Panc1 (cell line): ENCODE data around the gene RPP14. TPM values are rescaled to one million over a fixed set of nuclear protein-coding genes. Genes with fewer than 3 reads are reported as not detected.

Experiments used
- ATAC-seq: fragments of 200-7000 bp; cut with Tn5 transposase; 2 replicates; pipeline ENCODE4 v1.9.1; 2020; ENCODE audit warnings: mild to moderate bottlenecking, moderate library complexity
- BruUV-seq: library from RNA; stranded (reverse); fragments of 400-500 nt; replicated peaks from 2 replicates; lab custom pipeline; 2021; lab: Mats Ljungman, UMichigan
- CTCF ChIA-PET: fragments of 300-600 bp; sonication (Branson Sonifier 250); formaldehyde crosslinking; loops from one replicate; lab custom pipeline; 2022; ENCODE audit warnings: antibody characterized with exemption; lab: Charles Lee
- POLR2A ChIA-PET: fragments of 300-600 bp; sonication (Branson Sonifier 250); formaldehyde crosslinking; loops from one replicate; lab custom pipeline; 2022; ENCODE audit warnings: antibody characterized with exemption; lab: Charles Lee
- DNase-seq: peaks from one replicate; pipeline ENCODE4 v3.0.0-alpha.2; 2010; ENCODE audit warnings: low read depth, low spot score
- H3K27ac ChIP-seq: 2 replicates; pipeline ENCODE4 v1.5.1; 2011; ENCODE audit warnings: mild to moderate bottlenecking, low read length, inconsistent platforms
- H3K27me3 ChIP-seq: fragments of 200-500 bp; sonication (Bioruptor generic); 2 replicates; pipeline ENCODE4 v1.6.0; 2014; ENCODE audit warnings: low read length, inconsistent platforms; ENCODE audit not compliant: control insufficient read depth, insufficient read depth
- H3K36me3 ChIP-seq: fragments of 200-500 bp; sonication (Bioruptor generic); 2 replicates; pipeline ENCODE4 v1.5.1; 2014; ENCODE audit warnings: inconsistent platforms, mild to moderate bottlenecking, low read length, moderate library complexity; ENCODE audit not compliant: control insufficient read depth, insufficient read depth
- H3K4me1 ChIP-seq: 2 replicates; pipeline ENCODE4 v1.5.1; 2011; ENCODE audit warnings: inconsistent platforms, mild to moderate bottlenecking, low read length, moderate library complexity; ENCODE audit not compliant: control insufficient read depth, insufficient read depth
- H3K4me3 ChIP-seq, 2 experiments: 2 replicates each; pipeline ENCODE4 v1.5.1; 2011 to 2012; ENCODE audit warnings: low read depth in 2 of 2, low read length in 2 of 2, mild to moderate bottlenecking in 2 of 2, inconsistent platforms in 1 of 2, moderate library complexity in 1 of 2
- H3K9me3 ChIP-seq: fragments of 200-500 bp; sonication (Bioruptor generic); 2 replicates; pipeline ENCODE4 v1.5.1; 2014; ENCODE audit warnings: low read depth, mild to moderate bottlenecking, inconsistent platforms, low read length, moderate library complexity; ENCODE audit not compliant: control insufficient read depth, insufficient read depth
- POLR2AphosphoS5 ChIP-seq: IDR thresholded peaks from 2 replicates; pipeline ENCODE4 v1.6.1; 2012; ENCODE audit warnings: mild to moderate bottlenecking, low read depth, low read length, moderate library complexity
- SIN3A ChIP-seq: IDR thresholded peaks from 2 replicates; pipeline ENCODE4 v1.6.1; 2012; ENCODE audit warnings: low read depth, mild to moderate bottlenecking, low read length, moderate library complexity, borderline replicate concordance; ENCODE audit not compliant: insufficient read depth
- TCF7L2 ChIP-seq: IDR thresholded peaks from 2 replicates; pipeline ENCODE4 v1.6.1; 2011; ENCODE audit warnings: mild to moderate bottlenecking, low read depth, low read length, inconsistent platforms
- in situ Hi-C: cut with HindIII; loops from 2 replicates; pipeline ENCODE4 v1.10.0; 2016; ENCODE audit warnings: low sequenced_read_pairs, low pct_unique_long_range_greater_than_20kb
- intact Hi-C: fragments of 100-400 bp; cut with micrococcal nuclease; formaldehyde crosslinking; loops from one replicate; pipeline ENCODE4 v1.10.0; 2022; ENCODE audit not compliant: unreplicated experiment
- total RNA-seq: library from RNA; stranded (reverse); gene quantifications from one replicate; pipeline ENCODE4 v1.2.1, GENCODE V29; 2021; ENCODE audit not compliant: unreplicated experiment
- TF ChIP-seq, protein P1 (sequence below): fragments of 450-650 bp; IDR thresholded peaks from 2 replicates; pipeline ENCODE4 v1.5.1; 2017; ENCODE audit warnings: mild to moderate bottlenecking
- TF ChIP-seq, protein P2 (sequence below), 2 experiments: IDR thresholded peaks; 2 replicates each; pipeline ENCODE4 v1.6.1; 2011 to 2012; ENCODE audit warnings: low read depth in 2 of 2, control low read depth in 1 of 2, low read length in 1 of 2, mild to moderate bottlenecking in 1 of 2, moderate library complexity in 1 of 2; ENCODE audit not compliant: insufficient read depth in 1 of 2

Gene RPP14
- total RNA-seq, 1 experiment from 2014 or later = 16.4 TPM

DNA sequence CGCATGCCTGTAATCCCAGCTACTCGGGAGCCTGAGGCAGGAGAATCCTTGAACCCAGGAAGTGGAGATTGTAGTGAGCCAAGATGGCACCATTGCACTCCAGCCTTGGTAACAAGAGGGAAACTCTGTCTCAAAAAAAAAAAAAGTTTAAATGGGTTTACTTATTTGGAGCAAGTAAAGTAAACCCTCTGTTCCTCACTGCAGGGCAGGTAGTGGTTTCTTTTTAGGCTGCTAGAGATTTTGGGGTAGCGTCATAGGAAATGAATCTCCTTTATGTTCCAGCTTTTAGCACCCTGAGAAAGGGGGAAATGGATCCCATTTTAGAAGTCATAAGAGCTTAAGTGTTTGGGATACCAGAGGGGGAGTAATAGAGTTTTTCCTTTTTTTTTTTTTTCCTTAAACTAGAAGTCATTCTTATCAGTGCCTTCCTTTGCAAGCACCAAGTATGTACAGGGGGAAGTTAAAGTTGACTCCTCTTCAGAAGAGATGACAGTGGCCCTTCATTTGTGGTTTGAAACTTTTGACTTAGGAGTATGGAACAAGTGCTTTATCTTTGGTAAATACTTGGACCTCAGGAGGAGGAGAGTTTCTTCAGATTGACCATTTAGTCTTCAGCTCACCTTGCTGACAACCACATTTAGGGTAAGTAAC, 34.7 kb downstream of the RPP14 start:
- TF ChIP-seq POLR2AphosphoS5 (no peak), TCF7L2 (no peak), SIN3A (no peak)
- TF ChIP-seq, protein P1, sequence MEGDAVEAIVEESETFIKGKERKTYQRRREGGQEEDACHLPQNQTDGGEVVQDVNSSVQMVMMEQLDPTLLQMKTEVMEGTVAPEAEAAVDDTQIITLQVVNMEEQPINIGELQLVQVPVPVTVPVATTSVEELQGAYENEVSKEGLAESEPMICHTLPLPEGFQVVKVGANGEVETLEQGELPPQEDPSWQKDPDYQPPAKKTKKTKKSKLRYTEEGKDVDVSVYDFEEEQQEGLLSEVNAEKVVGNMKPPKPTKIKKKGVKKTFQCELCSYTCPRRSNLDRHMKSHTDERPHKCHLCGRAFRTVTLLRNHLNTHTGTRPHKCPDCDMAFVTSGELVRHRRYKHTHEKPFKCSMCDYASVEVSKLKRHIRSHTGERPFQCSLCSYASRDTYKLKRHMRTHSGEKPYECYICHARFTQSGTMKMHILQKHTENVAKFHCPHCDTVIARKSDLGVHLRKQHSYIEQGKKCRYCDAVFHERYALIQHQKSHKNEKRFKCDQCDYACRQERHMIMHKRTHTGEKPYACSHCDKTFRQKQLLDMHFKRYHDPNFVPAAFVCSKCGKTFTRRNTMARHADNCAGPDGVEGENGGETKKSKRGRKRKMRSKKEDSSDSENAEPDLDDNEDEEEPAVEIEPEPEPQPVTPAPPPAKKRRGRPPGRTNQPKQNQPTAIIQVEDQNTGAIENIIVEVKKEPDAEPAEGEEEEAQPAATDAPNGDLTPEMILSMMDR = no peak
- TF ChIP-seq, protein P2, sequence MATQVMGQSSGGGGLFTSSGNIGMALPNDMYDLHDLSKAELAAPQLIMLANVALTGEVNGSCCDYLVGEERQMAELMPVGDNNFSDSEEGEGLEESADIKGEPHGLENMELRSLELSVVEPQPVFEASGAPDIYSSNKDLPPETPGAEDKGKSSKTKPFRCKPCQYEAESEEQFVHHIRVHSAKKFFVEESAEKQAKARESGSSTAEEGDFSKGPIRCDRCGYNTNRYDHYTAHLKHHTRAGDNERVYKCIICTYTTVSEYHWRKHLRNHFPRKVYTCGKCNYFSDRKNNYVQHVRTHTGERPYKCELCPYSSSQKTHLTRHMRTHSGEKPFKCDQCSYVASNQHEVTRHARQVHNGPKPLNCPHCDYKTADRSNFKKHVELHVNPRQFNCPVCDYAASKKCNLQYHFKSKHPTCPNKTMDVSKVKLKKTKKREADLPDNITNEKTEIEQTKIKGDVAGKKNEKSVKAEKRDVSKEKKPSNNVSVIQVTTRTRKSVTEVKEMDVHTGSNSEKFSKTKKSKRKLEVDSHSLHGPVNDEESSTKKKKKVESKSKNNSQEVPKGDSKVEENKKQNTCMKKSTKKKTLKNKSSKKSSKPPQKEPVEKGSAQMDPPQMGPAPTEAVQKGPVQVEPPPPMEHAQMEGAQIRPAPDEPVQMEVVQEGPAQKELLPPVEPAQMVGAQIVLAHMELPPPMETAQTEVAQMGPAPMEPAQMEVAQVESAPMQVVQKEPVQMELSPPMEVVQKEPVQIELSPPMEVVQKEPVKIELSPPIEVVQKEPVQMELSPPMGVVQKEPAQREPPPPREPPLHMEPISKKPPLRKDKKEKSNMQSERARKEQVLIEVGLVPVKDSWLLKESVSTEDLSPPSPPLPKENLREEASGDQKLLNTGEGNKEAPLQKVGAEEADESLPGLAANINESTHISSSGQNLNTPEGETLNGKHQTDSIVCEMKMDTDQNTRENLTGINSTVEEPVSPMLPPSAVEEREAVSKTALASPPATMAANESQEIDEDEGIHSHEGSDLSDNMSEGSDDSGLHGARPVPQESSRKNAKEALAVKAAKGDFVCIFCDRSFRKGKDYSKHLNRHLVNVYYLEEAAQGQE (IDR thresholded peaks at IDR 0.05; ENCODE audit: insufficient read depth in 1 of 2, low read depth in 2 of 2, low read length in 1 of 2) = no peak
- CTCF ChIA-PET = no interaction called here
- in situ Hi-C loops = no loop called here
- H3K4me1 ChIP-seq = no peaks in the 10 kb centered on the region
- POLR2A ChIA-PET = no interaction called here
- DNase-seq (no peak), ATAC-seq (no peak)
- intact Hi-C loops = no loop called here
- H3K36me3 ChIP-seq = no peaks in the 10 kb centered on the region
- H3K27me3 ChIP-seq = no peaks in the 10 kb centered on the region
- no peaks in the 10 kb centered on the region for H3K9me3 ChIP-seq
- H3K4me3 ChIP-seq = no peak overlapping the region
- no TSS peak for BruUV-seq
- no peak overlapping the region for H3K27ac ChIP-seq

DNA sequence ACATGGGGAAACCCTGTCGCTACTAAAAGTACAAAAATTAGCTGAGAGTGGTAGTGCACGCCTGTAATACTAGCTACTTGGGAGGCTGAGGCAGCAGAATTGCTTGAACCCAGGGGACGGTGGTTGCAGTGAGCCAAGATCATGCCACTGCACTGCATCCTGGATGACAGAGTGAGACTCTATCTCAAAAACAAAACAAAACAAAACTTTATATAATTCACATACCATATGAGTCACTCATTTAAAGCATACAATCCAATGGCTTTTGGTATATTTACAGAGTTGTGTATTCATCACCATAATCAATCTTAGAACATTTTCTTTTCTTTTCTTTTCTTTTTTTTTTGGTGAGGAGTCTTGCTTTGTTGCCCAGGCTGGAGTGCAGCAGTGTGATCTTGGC, 35.3 kb downstream of the RPP14 start:
- in situ Hi-C loops = no loop called here
- BruUV-seq = no TSS peak
- no peak overlapping the region for H3K27ac ChIP-seq

More for the DNA sequence above, 35.3 kb downstream of the RPP14 start:
- POLR2A ChIA-PET = no interaction called here
- intact Hi-C loops = no loop called here
- no peak overlapping the region for H3K4me3 ChIP-seq
- CTCF ChIA-PET = no interaction called here
- TF ChIP-seq TCF7L2 (no peak), POLR2AphosphoS5 (no peak), SIN3A (no peak)
- TF ChIP-seq, protein P1 = no peak
- TF ChIP-seq, protein P2 (IDR thresholded peaks at IDR 0.05; ENCODE audit: insufficient read depth in 1 of 2, low read depth in 2 of 2, low read length in 1 of 2) = no peak
- no peaks in the 10 kb centered on the region for H3K9me3 ChIP-seq
- ATAC-seq (no peak), DNase-seq (no peak)
- H3K36me3 ChIP-seq = no peaks in the 10 kb centered on the region
- H3K27me3 ChIP-seq = no peaks in the 10 kb centered on the region
- H3K4me1 ChIP-seq = no peaks in the 10 kb centered on the region
